ENCODE measurements around the gene CPEB4. TPM values are rescaled to one million over a fixed set of nuclear protein-coding genes. Genes with fewer than 3 reads are reported as not detected.

CPEB4 gene
- total and polyA plus RNA-seq, 7 donors = 30.4 to 262 (median 95.0) TPM

DNA sequence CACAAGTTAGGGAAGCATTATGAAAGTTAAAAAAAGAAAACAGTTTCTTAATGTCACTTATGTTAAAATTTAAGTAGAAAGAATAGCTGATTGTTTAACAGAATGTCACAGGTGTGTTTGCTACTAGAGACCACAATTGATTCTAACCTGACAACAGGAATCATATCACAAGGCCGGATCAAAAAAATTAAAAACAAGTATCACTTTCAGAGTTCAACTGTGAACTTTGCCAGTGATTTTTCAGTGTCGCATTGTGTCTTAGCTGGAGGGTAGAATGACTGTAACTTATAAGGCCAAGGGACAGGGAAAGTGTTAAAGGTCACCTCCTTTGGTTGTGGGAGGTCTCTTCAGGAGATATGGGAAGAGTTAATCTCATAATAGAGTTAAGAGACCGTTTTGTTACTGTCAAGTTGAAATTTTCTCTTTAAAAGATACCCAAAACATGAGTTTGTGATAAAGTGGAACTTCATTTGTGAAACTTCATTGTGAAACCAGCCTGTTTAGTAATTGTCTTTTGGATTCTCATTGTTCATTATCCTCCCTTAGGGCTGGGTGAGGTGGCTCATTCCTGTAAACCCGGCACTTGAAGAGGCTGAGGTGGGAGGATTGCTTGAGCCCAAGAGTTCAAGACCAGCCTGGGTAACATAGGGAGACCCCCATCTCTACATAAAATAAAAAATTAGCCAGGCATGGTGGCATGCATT, 40.9 kb downstream of the CPEB4 start:
- no peak overlapping the region for H3K4me3 ChIP-seq
- peak overlapping the region; percentile 61 for H3K27ac ChIP-seq
- TF ChIP-seq, protein P1, sequence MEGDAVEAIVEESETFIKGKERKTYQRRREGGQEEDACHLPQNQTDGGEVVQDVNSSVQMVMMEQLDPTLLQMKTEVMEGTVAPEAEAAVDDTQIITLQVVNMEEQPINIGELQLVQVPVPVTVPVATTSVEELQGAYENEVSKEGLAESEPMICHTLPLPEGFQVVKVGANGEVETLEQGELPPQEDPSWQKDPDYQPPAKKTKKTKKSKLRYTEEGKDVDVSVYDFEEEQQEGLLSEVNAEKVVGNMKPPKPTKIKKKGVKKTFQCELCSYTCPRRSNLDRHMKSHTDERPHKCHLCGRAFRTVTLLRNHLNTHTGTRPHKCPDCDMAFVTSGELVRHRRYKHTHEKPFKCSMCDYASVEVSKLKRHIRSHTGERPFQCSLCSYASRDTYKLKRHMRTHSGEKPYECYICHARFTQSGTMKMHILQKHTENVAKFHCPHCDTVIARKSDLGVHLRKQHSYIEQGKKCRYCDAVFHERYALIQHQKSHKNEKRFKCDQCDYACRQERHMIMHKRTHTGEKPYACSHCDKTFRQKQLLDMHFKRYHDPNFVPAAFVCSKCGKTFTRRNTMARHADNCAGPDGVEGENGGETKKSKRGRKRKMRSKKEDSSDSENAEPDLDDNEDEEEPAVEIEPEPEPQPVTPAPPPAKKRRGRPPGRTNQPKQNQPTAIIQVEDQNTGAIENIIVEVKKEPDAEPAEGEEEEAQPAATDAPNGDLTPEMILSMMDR (IDR thresholded peaks at IDR 0.05) = no peak
- no peaks in the 10 kb centered on the region for H3K9me3 ChIP-seq
- ATAC-seq (no peak), DNase-seq (no peak)
- H3K27me3 ChIP-seq (ENCODE audit: insufficient read depth in 3 of 3, low read length in 2 of 3) = no peaks in the 10 kb centered on the region
- intact Hi-C loops (cut with DNase I) = loop anchor here in 1 of 2 donors (5.0 kb wide), 1 partner anchor 33 kb away; no protein-coding TSS in a partner anchor
- peaks cover 83% of the 10 kb centered on the region for H3K4me1 ChIP-seq
- WGBS, 3 donors = 50 to 64% (median 54%) methylated on average over 4 of the region's 4 CpGs
- peaks cover 3 to 4% of the 10 kb centered on the region in 2 donors for H3K36me3 ChIP-seq (ENCODE audit: insufficient read depth in 1 of 2, low read depth in 1 of 2)

DNA sequence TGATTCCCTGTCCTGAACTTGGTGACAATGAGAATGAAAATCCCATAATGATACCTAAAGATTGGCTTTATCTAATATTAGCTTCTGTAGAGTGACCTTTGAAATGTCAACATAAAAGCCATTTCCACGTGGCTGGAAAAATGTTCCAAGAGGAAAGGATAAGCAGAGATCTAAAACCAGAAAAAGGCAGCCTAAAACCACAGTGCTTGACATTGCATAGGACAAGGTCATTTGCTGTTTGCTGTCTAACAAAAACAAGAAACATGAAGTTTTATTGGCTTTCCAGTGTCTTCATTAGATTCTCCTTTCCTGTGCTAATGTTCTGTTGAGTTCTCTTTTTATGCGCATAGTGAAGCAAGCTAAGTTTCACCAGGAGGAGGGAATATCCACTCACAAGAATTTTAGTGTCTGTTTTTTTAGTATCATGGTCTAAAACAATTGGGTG, 44.6 kb downstream of the CPEB4 start:
- peaks cover 69% of the 10 kb centered on the region for H3K4me1 ChIP-seq
- H3K9me3 ChIP-seq = no peaks in the 10 kb centered on the region
- no peak overlapping the region for H3K4me3 ChIP-seq
- TF ChIP-seq, protein P1 (IDR thresholded peaks at IDR 0.05) = no peak
- H3K36me3 ChIP-seq (ENCODE audit: insufficient read depth in 1 of 2, low read depth in 1 of 2) = peaks cover 4 to 9% of the 10 kb centered on the region in 2 donors
- intact Hi-C loops (cut with DNase I) = no loop called here
- ATAC-seq (no peak), DNase-seq (no peak)
- no peaks in the 10 kb centered on the region for H3K27me3 ChIP-seq (ENCODE audit: insufficient read depth in 3 of 3, low read length in 2 of 3)
- H3K27ac ChIP-seq = peak overlapping the region; percentile 46
- 54 to 58% (median 57%) methylated on average over 2 of the region's 2 CpGs for WGBS, 3 donors

DNA sequence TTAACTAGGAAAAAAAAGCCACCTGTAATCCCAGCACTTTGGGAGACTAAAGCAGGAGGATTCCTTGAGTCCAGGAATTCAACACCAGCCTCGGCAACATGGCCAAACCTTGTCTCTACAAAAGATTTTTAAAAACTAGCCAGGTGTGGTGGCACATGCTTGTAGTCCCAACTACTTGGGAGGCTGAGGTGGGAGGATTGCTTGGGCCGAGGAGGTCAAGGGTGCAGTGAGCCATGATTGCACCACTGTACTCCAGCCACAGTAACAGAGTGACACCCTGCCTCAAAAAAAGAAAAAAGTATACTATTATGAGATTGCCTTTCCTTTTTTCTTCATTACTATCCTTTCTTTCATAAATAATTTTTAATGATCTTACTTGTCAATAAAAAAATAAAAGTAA, 45.8 kb downstream of the CPEB4 start:
- WGBS, 3 donors = 92 to 97% (median 95%) methylated on average over 2 of the region's 2 CpGs
- H3K4me3 ChIP-seq = no peak overlapping the region
- DNase-seq = no peak
- peak in 2 of 4 donors; percentile 20 to 28 for ATAC-seq
- no peaks in the 10 kb centered on the region for H3K9me3 ChIP-seq
- no peaks in the 10 kb centered on the region for H3K27me3 ChIP-seq (ENCODE audit: insufficient read depth in 3 of 3, low read length in 2 of 3)
- peaks cover 61% of the 10 kb centered on the region for H3K4me1 ChIP-seq
- peaks cover 4 to 9% of the 10 kb centered on the region in 2 donors for H3K36me3 ChIP-seq (ENCODE audit: insufficient read depth in 1 of 2, low read depth in 1 of 2)
- H3K27ac ChIP-seq = peak overlapping the region; percentile 25
- intact Hi-C loops (cut with DNase I) = no loop called here
- TF ChIP-seq, protein P1 (IDR thresholded peaks at IDR 0.05) = no peak

DNA sequence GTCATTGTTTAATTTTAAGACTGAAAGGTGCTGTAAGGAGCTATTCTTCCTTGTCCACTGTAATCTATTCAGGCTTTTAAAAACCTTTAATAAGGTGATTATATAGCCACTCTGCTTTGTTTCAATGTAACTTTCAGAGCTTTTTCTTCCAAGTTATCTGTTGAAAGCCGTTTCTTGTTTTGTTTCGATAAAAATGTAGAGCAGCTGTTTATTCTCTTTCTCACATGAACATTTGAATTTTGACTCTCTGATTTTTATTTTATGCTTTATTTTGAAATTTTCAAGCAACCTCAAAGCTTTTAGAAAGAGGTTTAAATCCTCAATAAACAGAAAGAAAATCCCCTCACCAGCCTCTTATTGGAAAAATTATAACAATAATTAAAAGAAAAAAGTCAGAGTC, 47.2 kb downstream of the CPEB4 start:
- H3K27ac ChIP-seq = peak overlapping the region; percentile 23
- TF ChIP-seq, protein P1 (IDR thresholded peaks at IDR 0.05) = no peak
- no peaks in the 10 kb centered on the region for H3K9me3 ChIP-seq
- H3K4me1 ChIP-seq = peaks cover 64% of the 10 kb centered on the region
- 59 to 91% (median 76%) methylated on average over 2 of the region's 2 CpGs for WGBS, 3 donors
- no peak for DNase-seq
- peaks cover 4 to 9% of the 10 kb centered on the region in 2 donors for H3K36me3 ChIP-seq (ENCODE audit: insufficient read depth in 1 of 2, low read depth in 1 of 2)
- intact Hi-C loops (cut with DNase I) = no loop called here
- H3K27me3 ChIP-seq (ENCODE audit: insufficient read depth in 3 of 3, low read length in 2 of 3) = no peaks in the 10 kb centered on the region
- H3K4me3 ChIP-seq = no peak overlapping the region
- ATAC-seq = no peak

Measured in psoas muscle (tissue), 8 donors.